ENCODE data around the gene S100A7A.
"Not testable (repeated sequence)": the region's sequence is repeated elsewhere in the genome, so short reads cannot be mapped to it uniquely, and the experiment has no call there.

S100A7A gene

GRCh38 chr1:153417136-153417888 lies 992 bp downstream of the S100A7A start:
- no peak for DNase-seq (ENCODE audit: low spot score)
- TF ChIP-seq CTCF (IDR thresholded peaks at IDR 0.05; ENCODE audit: extremely low read depth, missing control alignments) = no peak

GRCh38 chr1:153418758-153419435 lies 2.6 kb downstream of the S100A7A start:
- DNase-seq (ENCODE audit: low spot score) = not testable (repeated sequence)

GRCh38 chr1:153419436-153419793 lies 3.1 kb downstream of the S100A7A start:
- DNase-seq (ENCODE audit: low spot score) = not testable (repeated sequence)

- no peak for DNase-seq (ENCODE audit: low spot score)
- TF ChIP-seq CTCF (IDR thresholded peaks at IDR 0.05; ENCODE audit: extremely low read depth, missing control alignments) = no peak
Observed at GRCh38 chr1:153420306-153420705, 4.0 kb downstream of the S100A7A start.

GRCh38 chr1:153422450-153423068 lies 6.2 kb downstream of the S100A7A start:
- TF ChIP-seq CTCF (IDR thresholded peaks at IDR 0.05; ENCODE audit: extremely low read depth, missing control alignments) = no peak
- DNase-seq (ENCODE audit: low spot score) = peak; percentile 62

GRCh38 chr1:153426809-153427208 lies 10.5 kb downstream of the S100A7A start:
- no peak for TF ChIP-seq CTCF (IDR thresholded peaks at IDR 0.05; ENCODE audit: extremely low read depth, missing control alignments)
- DNase-seq (ENCODE audit: low spot score) = no peak

- TF ChIP-seq CTCF (IDR thresholded peaks at IDR 0.05; ENCODE audit: extremely low read depth, missing control alignments) = no peak
- no peak for DNase-seq (ENCODE audit: low spot score)
Observed at GRCh38 chr1:153428073-153428638, 11.8 kb downstream of the S100A7A start.

GRCh38 chr1:153428791-153429190 lies 12.5 kb downstream of the S100A7A start:
- TF ChIP-seq CTCF (IDR thresholded peaks at IDR 0.05; ENCODE audit: extremely low read depth, missing control alignments) = no peak
- DNase-seq (ENCODE audit: low spot score) = no peak

All from GM20000 (cell line).